ENCODE measurements around the gene COL4A2.

COL4A2 gene

GRCh38 chr13:110301606-110302553 is 5.2 kb upstream of the COL4A2 start:
- FAIRE-seq = no peak
- TF ChIP-seq POLR2A (IDR thresholded peaks at IDR 0.05; ENCODE audit: low read depth, low read length) = no peak

GRCh38 chr13:110302997-110303396 is 4.1 kb upstream of the COL4A2 start:
- DNase-seq (ENCODE audit: insufficient read length, low spot score) (no peak), FAIRE-seq (no peak)
- TF ChIP-seq POLR2A (IDR thresholded peaks at IDR 0.05; ENCODE audit: low read depth, low read length) = no peak

More at GRCh38 chr13:110301606-110302553, 5.2 kb upstream of the COL4A2 start:
- no peak for DNase-seq (ENCODE audit: insufficient read length, low spot score)

- TF ChIP-seq POLR2A (IDR thresholded peaks at IDR 0.05; ENCODE audit: low read depth, low read length) = no peak
- no peak for DNase-seq (ENCODE audit: insufficient read length, low spot score)
- FAIRE-seq = peak; percentile 11
These were observed 3.4 kb upstream of the COL4A2 start for GRCh38 chr13:110303644-110304043.

GRCh38 chr13:110304256-110304655 is 2.8 kb upstream of the COL4A2 start:
- DNase-seq (ENCODE audit: insufficient read length, low spot score) (no peak), FAIRE-seq (peak; percentile 83)
- no peak for TF ChIP-seq POLR2A (IDR thresholded peaks at IDR 0.05; ENCODE audit: low read depth, low read length)

- no peak for DNase-seq (ENCODE audit: insufficient read length, low spot score)
- no peak for TF ChIP-seq POLR2A (IDR thresholded peaks at IDR 0.05; ENCODE audit: low read depth, low read length)
- no peak for FAIRE-seq
These were observed 2.1 kb upstream of the COL4A2 start for GRCh38 chr13:110305001-110305400.

- FAIRE-seq (no peak), DNase-seq (ENCODE audit: insufficient read length, low spot score) (no peak)
- no peak for TF ChIP-seq POLR2A (IDR thresholded peaks at IDR 0.05; ENCODE audit: low read depth, low read length)
These were observed 1.5 kb upstream of the COL4A2 start for GRCh38 chr13:110305544-110305943.

- peak; percentile 84 for FAIRE-seq
- no peak for DNase-seq (ENCODE audit: insufficient read length, low spot score)
- TF ChIP-seq POLR2A (IDR thresholded peaks at IDR 0.05; ENCODE audit: low read depth, low read length) = no peak
These were observed 1.1 kb upstream of the COL4A2 start for GRCh38 chr13:110305949-110306339.

- FAIRE-seq (no peak), DNase-seq (ENCODE audit: insufficient read length, low spot score) (no peak)
- TF ChIP-seq POLR2A (IDR thresholded peaks at IDR 0.05; ENCODE audit: low read depth, low read length) = no peak
These were observed 634 bp upstream of the COL4A2 start for GRCh38 chr13:110306340-110306959.

- peak; percentile 58 for FAIRE-seq
- peak; percentile 39 for TF ChIP-seq POLR2A (IDR thresholded peaks at IDR 0.05; ENCODE audit: low read depth, low read length)
- DNase-seq (ENCODE audit: insufficient read length, low spot score) = peak; percentile 67
These were observed 927 bp downstream of the COL4A2 start for GRCh38 chr13:110307767-110308655.

- FAIRE-seq (no peak), DNase-seq (ENCODE audit: insufficient read length, low spot score) (no peak)
- no peak for TF ChIP-seq POLR2A (IDR thresholded peaks at IDR 0.05; ENCODE audit: low read depth, low read length)
These were observed 1.7 kb downstream of the COL4A2 start for GRCh38 chr13:110308656-110309359.

- FAIRE-seq = no peak
- TF ChIP-seq POLR2A (IDR thresholded peaks at IDR 0.05; ENCODE audit: low read depth, low read length) = no peak
- DNase-seq (ENCODE audit: insufficient read length, low spot score) = no peak
These were observed 2.8 kb downstream of the COL4A2 start for GRCh38 chr13:110309661-110310524.
